Measurements from ENCODE around the gene CHD1L.
A peak's percentile ranks its signal among the peaks of the same experiment; 100 is the strongest.
"Not testable (repeated sequence)": the region's sequence is repeated elsewhere in the genome, so short reads cannot be mapped to it uniquely, and the experiment has no call there.

The CHD1L gene

DNA sequence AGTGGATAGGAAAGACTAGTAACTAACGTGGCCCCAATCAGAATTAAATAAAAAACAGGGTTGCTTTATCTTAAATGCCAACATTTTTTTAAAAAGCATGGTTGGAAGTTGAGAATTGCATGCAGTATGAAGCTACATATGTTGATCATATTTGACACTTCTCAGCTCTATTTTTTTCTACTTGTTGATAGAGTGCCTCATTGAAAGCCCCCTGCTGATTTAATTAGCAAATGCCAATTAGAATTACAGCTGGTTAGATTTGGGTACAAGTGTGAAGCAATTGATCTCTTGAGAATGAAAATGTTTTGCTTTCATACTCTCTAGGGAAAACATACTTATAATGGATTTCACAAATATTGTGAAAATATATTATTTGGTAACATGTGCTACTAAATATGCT, 40.5 kb downstream of the CHD1L start:
- no peak overlapping the region for H3K4me3 ChIP-seq (ENCODE audit: low read depth, low read length)
- DNase-seq (ENCODE audit: low read depth, low spot score), result no peak
- in situ Hi-C loops (cut with HindIII; ENCODE audit: low sequenced_read_pairs), result no loop called here
- TF ChIP-seq, protein P1, sequence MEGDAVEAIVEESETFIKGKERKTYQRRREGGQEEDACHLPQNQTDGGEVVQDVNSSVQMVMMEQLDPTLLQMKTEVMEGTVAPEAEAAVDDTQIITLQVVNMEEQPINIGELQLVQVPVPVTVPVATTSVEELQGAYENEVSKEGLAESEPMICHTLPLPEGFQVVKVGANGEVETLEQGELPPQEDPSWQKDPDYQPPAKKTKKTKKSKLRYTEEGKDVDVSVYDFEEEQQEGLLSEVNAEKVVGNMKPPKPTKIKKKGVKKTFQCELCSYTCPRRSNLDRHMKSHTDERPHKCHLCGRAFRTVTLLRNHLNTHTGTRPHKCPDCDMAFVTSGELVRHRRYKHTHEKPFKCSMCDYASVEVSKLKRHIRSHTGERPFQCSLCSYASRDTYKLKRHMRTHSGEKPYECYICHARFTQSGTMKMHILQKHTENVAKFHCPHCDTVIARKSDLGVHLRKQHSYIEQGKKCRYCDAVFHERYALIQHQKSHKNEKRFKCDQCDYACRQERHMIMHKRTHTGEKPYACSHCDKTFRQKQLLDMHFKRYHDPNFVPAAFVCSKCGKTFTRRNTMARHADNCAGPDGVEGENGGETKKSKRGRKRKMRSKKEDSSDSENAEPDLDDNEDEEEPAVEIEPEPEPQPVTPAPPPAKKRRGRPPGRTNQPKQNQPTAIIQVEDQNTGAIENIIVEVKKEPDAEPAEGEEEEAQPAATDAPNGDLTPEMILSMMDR (IDR thresholded peaks at IDR 0.05; ENCODE audit: low read depth, low read length), result no peak

DNA sequence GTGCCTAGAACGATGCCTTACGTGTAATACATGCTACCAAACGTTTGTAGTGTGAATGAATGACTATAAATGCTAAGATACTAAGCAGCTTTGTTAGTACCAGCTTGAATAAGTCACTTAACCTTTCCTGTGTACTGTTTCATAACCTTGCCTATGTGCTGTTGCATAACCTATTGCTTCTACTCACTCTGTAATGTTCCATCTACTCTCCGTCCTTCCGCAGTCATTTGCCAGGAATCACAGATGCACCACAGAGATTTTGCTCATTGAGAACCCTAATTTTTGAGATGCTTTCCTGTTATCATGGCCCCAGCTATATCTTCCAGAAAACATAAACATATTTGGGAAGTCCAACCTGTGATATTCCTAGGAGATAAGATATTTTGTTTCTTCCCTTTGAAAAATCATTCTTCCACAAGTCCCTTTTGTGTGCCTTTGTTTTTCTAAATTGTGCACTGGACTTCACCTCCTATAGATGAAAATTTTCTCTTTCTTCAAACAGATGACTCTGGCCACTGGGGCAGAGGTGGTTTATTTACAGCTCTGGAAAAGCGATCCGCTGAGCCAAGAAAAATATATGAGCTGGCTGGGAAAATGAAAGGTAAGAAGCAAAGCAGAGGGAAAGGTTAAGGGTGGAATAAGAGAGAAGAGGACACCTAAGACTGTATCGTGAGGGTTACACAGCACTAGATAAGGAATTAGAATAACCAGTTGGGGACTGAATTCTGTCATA, 44.8 kb downstream of the CHD1L start:
- DNase-seq (ENCODE audit: low read depth, low spot score), result peak; percentile 36
- in situ Hi-C loops (cut with HindIII; ENCODE audit: low sequenced_read_pairs), result no loop called here
- no peak overlapping the region for H3K4me3 ChIP-seq (ENCODE audit: low read depth, low read length)
- TF ChIP-seq, protein P1 (IDR thresholded peaks at IDR 0.05; ENCODE audit: low read depth, low read length), result no peak

DNA sequence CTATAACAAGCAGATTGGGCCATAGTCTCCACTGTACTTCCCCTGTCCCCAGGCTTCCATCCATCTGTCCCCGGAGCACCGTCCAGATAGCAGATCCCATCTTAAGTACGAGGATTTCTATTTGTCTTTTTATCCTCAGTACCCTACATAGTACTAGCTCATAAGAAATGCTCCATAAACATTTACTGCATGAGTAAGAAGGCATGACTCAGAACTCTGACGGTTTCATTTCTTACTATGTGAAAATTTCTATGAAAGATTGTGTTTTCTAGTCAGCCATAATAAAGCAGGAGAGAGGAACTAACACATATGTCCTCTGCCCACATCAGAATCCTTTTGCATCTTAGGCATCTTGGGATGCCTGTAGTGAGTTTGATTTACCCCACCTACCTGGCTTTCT, 49.5 kb downstream of the CHD1L start:
- TF ChIP-seq, protein P1 (IDR thresholded peaks at IDR 0.05; ENCODE audit: low read depth, low read length), result no peak
- H3K4me3 ChIP-seq (ENCODE audit: low read depth, low read length), result no peak overlapping the region
- peak; percentile 89 for DNase-seq (ENCODE audit: low read depth, low spot score)
- in situ Hi-C loops (cut with HindIII; ENCODE audit: low sequenced_read_pairs), result no loop called here

DNA sequence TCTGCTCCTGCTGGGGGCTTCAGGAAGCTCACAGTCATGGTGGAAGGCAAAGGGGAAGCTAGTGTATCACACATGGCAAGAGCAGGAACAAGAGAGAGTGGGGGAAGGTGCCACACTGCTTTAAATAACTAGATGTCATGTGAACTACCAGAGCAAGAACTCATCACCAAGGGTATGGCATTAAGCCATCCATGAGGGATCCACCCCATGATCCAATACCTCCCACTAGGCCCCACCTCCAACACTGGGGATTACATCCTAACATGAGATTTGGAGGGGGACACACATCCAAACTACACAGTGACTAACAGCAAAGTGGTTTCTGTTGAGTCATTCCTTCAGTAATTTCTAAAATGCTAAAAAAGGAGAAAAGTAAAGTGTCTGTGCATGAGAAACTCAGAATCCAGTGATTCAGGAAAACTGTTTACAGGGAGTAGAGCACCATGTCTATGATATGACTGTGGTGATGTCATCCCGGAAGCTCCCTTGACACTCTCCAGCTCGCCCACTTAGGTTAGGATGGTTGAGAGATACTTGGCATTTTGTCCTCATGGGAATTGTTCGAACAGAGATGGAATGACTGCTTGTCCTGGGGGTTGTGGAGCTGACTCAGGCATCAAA, 50.3 kb downstream of the CHD1L start:
- TF ChIP-seq, protein P1 (IDR thresholded peaks at IDR 0.05; ENCODE audit: low read depth, low read length), result no peak
- in situ Hi-C loops (cut with HindIII; ENCODE audit: low sequenced_read_pairs), result no loop called here
- peak; percentile 92 for DNase-seq (ENCODE audit: low read depth, low spot score)
- H3K4me3 ChIP-seq (ENCODE audit: low read depth, low read length), result no peak overlapping the region

DNA sequence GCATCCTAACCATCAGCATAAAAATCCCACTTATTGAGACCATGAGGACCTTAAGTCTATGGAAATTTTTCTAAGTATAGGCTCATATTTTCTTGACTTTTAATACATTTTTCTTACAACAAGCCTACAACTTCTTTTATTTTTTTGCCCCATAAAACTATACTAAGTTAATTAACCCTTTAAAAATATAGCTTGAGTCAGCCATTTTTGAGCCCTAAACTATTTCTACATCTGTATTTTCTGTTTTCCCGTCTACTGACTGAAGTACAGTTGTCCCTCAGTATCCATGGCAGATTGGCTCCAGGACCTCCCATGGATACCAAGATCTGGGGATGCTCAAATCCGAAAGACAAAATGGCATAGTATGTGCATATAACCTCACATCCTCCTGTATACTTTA, 55.0 kb downstream of the CHD1L start:
- TF ChIP-seq, protein P1 (IDR thresholded peaks at IDR 0.05; ENCODE audit: low read depth, low read length), result no peak
- in situ Hi-C loops (cut with HindIII; ENCODE audit: low sequenced_read_pairs), result no loop called here
- DNase-seq (ENCODE audit: low read depth, low spot score), result no peak
- H3K4me3 ChIP-seq (ENCODE audit: low read depth, low read length), result no peak overlapping the region

DNA sequence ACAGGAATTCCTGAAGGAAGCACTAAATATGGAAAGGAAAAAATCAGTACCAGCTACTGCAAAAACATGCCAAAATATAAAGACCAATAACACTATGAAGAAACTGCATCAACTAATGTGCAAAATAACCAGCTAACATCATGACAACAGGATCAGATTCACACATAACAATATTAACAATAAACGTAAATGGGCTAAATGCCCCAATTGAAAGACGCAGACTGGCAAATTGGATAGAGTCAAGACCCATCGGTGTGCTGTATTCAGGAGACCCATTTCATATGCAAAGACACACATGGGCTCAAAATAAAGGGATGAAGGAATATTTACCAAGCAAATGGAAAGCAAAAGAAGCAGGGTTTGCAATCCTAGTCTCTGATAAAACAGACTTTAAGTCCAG, 63.3 kb downstream of the CHD1L start:
- DNase-seq (ENCODE audit: low read depth, low spot score); H3K4me3 ChIP-seq (ENCODE audit: low read depth, low read length); in situ Hi-C loops (cut with HindIII; ENCODE audit: low sequenced_read_pairs): not testable (repeated sequence)

DNA sequence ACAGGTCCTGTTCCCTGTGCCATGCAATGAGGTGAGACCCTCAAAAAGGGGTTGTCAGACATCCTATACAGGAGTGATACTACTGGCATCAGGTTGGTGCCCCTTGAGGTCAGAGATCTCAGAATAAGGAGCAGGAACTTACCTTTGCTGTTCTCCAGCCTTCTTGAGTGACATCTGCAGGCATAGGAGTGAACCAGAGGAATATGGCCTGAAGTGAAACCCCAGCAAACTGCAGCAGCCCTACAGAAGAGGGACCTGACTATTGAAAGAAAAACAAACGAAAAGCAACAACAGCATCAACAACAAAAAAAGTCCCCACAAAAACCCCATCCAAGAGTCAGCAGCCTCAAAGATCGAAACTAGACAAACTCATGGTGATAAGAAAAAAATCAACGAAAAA, 74.5 kb downstream of the CHD1L start:
- in situ Hi-C loops (cut with HindIII; ENCODE audit: low sequenced_read_pairs), result no loop called here
- DNase-seq (ENCODE audit: low read depth, low spot score), result no peak
- no peak overlapping the region for H3K4me3 ChIP-seq (ENCODE audit: low read depth, low read length)
- TF ChIP-seq, protein P1 (IDR thresholded peaks at IDR 0.05; ENCODE audit: low read depth, low read length), result no peak

DNA sequence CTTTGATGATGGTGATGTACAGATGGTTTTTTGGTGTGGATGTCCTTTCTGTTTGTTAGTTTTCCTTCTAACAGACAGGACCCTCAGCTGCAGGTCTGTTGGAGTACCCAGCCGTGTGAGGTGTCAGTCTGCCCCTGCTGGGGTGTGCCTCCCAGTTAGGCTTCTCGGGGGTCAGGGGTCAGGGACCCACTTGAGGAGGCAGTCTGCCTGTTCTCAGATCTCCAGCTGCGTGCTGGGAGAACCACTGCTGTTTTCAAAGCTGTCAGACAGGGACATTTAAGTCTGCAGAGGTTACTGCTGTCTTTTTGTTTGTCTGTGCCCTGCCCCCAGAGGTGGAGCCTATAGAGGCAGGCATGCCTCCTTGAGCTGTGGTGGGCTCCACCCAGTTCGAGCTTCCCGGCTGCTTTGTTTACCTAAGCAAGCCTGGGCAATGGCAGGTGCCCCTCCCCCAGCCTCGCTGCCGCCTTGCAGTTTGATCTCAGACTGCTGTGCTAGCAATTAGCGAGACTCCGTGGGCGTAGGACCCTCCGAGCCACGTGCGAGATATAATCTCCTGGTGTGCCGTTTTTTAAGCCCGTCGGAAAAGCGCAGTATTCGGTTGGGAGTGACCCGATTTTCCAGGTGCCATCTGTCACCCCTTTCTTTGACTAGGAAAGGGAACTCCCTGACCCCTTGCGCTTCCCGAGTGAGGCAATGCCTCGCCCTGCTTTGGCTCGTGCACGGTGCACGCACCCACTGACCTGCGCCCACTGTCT, 84.6 kb downstream of the CHD1L start:
- H3K4me3 ChIP-seq (ENCODE audit: low read depth, low read length); DNase-seq (ENCODE audit: low read depth, low spot score); in situ Hi-C loops (cut with HindIII; ENCODE audit: low sequenced_read_pairs): not testable (repeated sequence)
